HepG2 (cell line): ENCODE data around the gene YIPF3. TPM values are rescaled to one million over a fixed set of nuclear protein-coding genes. Genes with fewer than 3 reads are reported as not detected.

Source experiments
- AGO2 ChIP-seq: fragments of 200-400 bp; formaldehyde crosslinking; optimal IDR thresholded peaks from 2 replicates; pipeline ENCODE3; 2017; ENCODE audit warnings: mild to moderate bottlenecking, low read depth, low read length, moderate library complexity
- BRCA1 ChIP-seq: sonication (generic); formaldehyde crosslinking; IDR thresholded peaks from 2 replicates; pipeline ENCODE4 v1.4.0; 2020; ENCODE audit warnings: missing genetic modification reagents
- CEBPB ChIP-seq: IDR thresholded peaks from 2 replicates; pipeline ENCODE4 v1.6.1; 2011; ENCODE audit warnings: low read depth, low read length, improper control_type of control experiment, borderline replicate concordance
- CREB1 ChIP-seq, 2 experiments: fragments of 450-650 bp in 1 of 2; IDR thresholded peaks; 2 replicates each; pipeline ENCODE4 v1.6.1; 2016 to 2017; ENCODE audit warnings: control low read depth in 1 of 2, mild to moderate bottlenecking in 1 of 2, missing compliant biosample characterization in 1 of 2, missing genetic modification characterization in 1 of 2
- GTF2F1 ChIP-seq: fragments of 150-350 bp; IDR thresholded peaks from 2 replicates; pipeline ENCODE4 v1.6.1; 2014; ENCODE audit warnings: low read length
- HOXA3 ChIP-seq: sonication (generic); formaldehyde crosslinking; IDR thresholded peaks from 2 replicates; pipeline ENCODE4 v1.5.0; 2020; ENCODE audit warnings: missing genetic modification reagents
- IRF2 ChIP-seq: IDR thresholded peaks from 2 replicates; pipeline ENCODE4 v1.6.1; 2018; ENCODE audit warnings: missing genetic modification reagents, missing compliant biosample characterization
- IRX3 ChIP-seq: sonication (generic); formaldehyde crosslinking; IDR thresholded peaks from 2 replicates; pipeline ENCODE4 v1.8.1; 2023; ENCODE audit warnings: mild to moderate bottlenecking, low read depth, missing genetic modification reagents, borderline replicate concordance
- ISX ChIP-seq: sonication (generic); formaldehyde crosslinking; conservative IDR thresholded peaks from 2 replicates; pipeline ENCODE4 v1.5.0; 2020; ENCODE audit warnings: missing genetic modification reagents
- KLF9 ChIP-seq: IDR thresholded peaks from 2 replicates; pipeline ENCODE4 v1.6.1; 2016; ENCODE audit warnings: low read depth
- MAFF ChIP-seq: IDR thresholded peaks from 2 replicates; pipeline ENCODE4 v1.6.1; 2011; ENCODE audit warnings: low read depth, low read length, improper control_type of control experiment
- MEF2D ChIP-seq: sonication (generic); formaldehyde crosslinking; IDR thresholded peaks from 2 replicates; pipeline ENCODE4 v1.5.1; 2020; ENCODE audit warnings: mild to moderate bottlenecking, missing genetic modification reagents
- MEIS2 ChIP-seq: sonication (generic); formaldehyde crosslinking; IDR thresholded peaks from 2 replicates; pipeline ENCODE4 v1.9.0; 2021; ENCODE audit warnings: mild to moderate bottlenecking, missing genetic modification reagents
- MYNN ChIP-seq: sonication (generic); formaldehyde crosslinking; IDR thresholded peaks from 2 replicates; pipeline ENCODE4 v1.4.0; 2020; ENCODE audit warnings: mild to moderate bottlenecking, low read depth, missing genetic modification reagents
- NFKB2 ChIP-seq: sonication (generic); formaldehyde crosslinking; IDR thresholded peaks from 2 replicates; pipeline ENCODE4 v1.4.0; 2020; ENCODE audit warnings: missing genetic modification reagents, borderline replicate concordance
- ONECUT2 ChIP-seq: sonication (generic); formaldehyde crosslinking; IDR thresholded peaks from 2 replicates; pipeline ENCODE4 v1.4.0; 2020; ENCODE audit warnings: missing genetic modification reagents
- PCBP2 ChIP-seq: fragments of 200-400 bp; formaldehyde crosslinking; optimal IDR thresholded peaks from 2 replicates; pipeline ENCODE3; 2018; ENCODE audit warnings: low read length, low read depth; ENCODE audit not compliant: poor library complexity, severe bottlenecking
- RFX1 ChIP-seq: fragments of 450-650 bp; IDR thresholded peaks from 2 replicates; pipeline ENCODE4 v1.6.1; 2017
- SMAD9 ChIP-seq: sonication (generic); formaldehyde crosslinking; IDR thresholded peaks from 2 replicates; pipeline ENCODE4 v1.5.1; 2020; ENCODE audit warnings: mild to moderate bottlenecking, missing genetic modification reagents
- SRSF1 ChIP-seq: fragments of 200-400 bp; formaldehyde crosslinking; optimal IDR thresholded peaks from 2 replicates; pipeline ENCODE3; 2017; ENCODE audit warnings: mild to moderate bottlenecking, low read depth, low read length, moderate library complexity
- SRSF9 ChIP-seq: fragments of 200-400 bp; formaldehyde crosslinking; IDR thresholded peaks from 2 replicates; pipeline ENCODE4 v1.6.1; 2018; ENCODE audit warnings: borderline replicate concordance, mild to moderate bottlenecking, low read depth, low read length; ENCODE audit not compliant: insufficient read depth, poor library complexity, severe bottlenecking
- ZNF143 ChIP-seq: sonication (generic); formaldehyde crosslinking; IDR thresholded peaks from 2 replicates; pipeline ENCODE4 v1.4.0; 2020; ENCODE audit warnings: missing genetic modification reagents
- ZNF253 ChIP-seq: sonication (generic); formaldehyde crosslinking; IDR thresholded peaks from 2 replicates; pipeline ENCODE4 v1.8.0; 2022; ENCODE audit warnings: mild to moderate bottlenecking, missing genetic modification reagents, borderline replicate concordance
- ZNF331 ChIP-seq: sonication (generic); formaldehyde crosslinking; IDR thresholded peaks from 2 replicates; pipeline ENCODE4 v1.4.0; 2020; ENCODE audit warnings: missing genetic modification reagents
- ZNF556 ChIP-seq: sonication (generic); formaldehyde crosslinking; IDR thresholded peaks from 2 replicates; pipeline ENCODE4 v1.4.0; 2020; ENCODE audit warnings: mild to moderate bottlenecking, missing genetic modification reagents, borderline replicate concordance
- ZNF615 ChIP-seq: sonication (generic); formaldehyde crosslinking; IDR thresholded peaks from 2 replicates; pipeline ENCODE4 v1.5.0; 2020; ENCODE audit warnings: mild to moderate bottlenecking, missing genetic modification reagents, borderline replicate concordance
- ZSCAN29 ChIP-seq: sonication (generic); formaldehyde crosslinking; conservative IDR thresholded peaks from 2 replicates; pipeline ENCODE4 v1.4.0; 2020; ENCODE audit warnings: mild to moderate bottlenecking, missing genetic modification reagents
- polyA plus RNA-seq, 8 experiments: library from polyadenylated mRNA; depleted of rRNA in 3 of 8; stranded (reverse) in 7 of 8; unstranded in 1 of 8; fragments of >200 nt; fragmentation: Illumina TruSeq in 4 of 8; extraction: Trizol in 4 of 8; gene quantifications; 2 replicates each; pipeline versions ENCODE4 v1.2.1 to v1.2.3, GENCODE V29; 2011 to 2016; ENCODE audit warnings: low read depth in 4 of 8, missing spikeins in 1 of 8, mixed read lengths in 1 of 8; ENCODE audit not compliant: insufficient read depth in 1 of 8
- total RNA-seq, 5 experiments: library from RNA; depleted of rRNA; stranded (reverse); fragments of >200 nt; fragmentation: Illumina TruSeq; extraction: Trizol; gene quantifications; 2 replicates each; pipeline ENCODE4 v1.2.3, GENCODE V29; 2016; ENCODE audit warnings: low read depth in 1 of 5
- TF ChIP-seq, protein P1 (sequence below): sonication (generic); formaldehyde crosslinking; IDR thresholded peaks from 2 replicates; pipeline ENCODE4 v1.5.0; 2020; ENCODE audit warnings: mild to moderate bottlenecking, missing genetic modification reagents
- TF ChIP-seq, protein P2 (sequence below): sonication (generic); formaldehyde crosslinking; IDR thresholded peaks from 2 replicates; pipeline ENCODE4 v1.4.0; 2020; ENCODE audit warnings: mild to moderate bottlenecking, low read depth, missing genetic modification reagents

YIPF3 gene
- total and polyA plus RNA-seq, 2 of the 13 experiments (the other 11 are each of a cell fraction or from before 2014, with no cell fraction given): 107 to 206 TPM

DNA sequence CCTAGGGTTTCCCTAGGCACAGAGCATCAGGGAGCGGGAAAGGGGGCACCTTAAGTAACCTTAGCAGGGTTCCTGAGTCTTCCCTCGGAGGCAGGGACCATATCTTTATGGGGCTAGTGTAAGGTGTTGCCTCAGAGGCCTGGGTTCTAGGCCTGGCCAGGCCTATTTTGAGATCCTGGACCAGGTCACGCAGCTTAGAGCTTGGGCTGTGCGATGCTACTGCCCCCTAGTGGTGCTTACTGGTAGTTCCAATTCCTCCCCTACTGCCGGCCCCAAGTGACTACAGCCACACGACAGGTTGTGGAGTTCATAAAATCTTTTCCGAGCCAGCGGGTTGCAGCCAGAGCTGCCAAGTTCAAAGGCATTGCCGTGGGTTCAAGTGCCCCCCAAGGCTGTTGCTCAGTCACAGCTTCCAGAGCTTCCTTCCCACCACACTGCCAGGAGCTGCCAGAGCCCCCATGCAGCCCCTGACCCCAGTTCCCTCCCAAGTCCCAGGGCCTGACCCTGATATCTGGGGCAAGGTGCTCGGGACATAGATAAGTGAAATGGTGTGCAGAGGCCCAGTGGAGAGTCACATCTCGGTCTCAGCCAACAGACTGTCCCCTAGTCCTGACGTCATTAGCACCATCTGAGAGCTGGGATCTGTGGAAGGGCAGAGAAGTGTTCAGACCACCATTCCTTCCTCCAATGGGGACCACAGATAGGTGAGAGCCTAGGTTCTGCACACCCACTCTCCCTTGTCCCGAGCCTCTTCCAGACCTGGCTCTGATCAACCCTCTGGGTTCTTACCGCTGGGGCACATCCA is 9.9 kb downstream of the YIPF3 start (continued):
- TF ChIP-seq MYNN (peak; percentile 22; the same call in 1 of the 2 replicates), KLF9 (CRISPR knock-in tag) (no peak), IRX3 (CRISPR knock-in tag) (no peak), GTF2F1 (no peak), HOXA3 (CRISPR knock-in tag) (peak; percentile 41; the same call in 1 of the 2 replicates), CEBPB (no peak), SRSF9 (no peak), IRF2 (CRISPR knock-in tag) (0 out of 2 replicates have a peak, but pooled peaks have one; percentile 44), ISX (CRISPR knock-in tag) (no peak), ZNF556 (no peak), MAFF (no peak), SMAD9 (CRISPR knock-in tag) (no peak), PCBP2 (no peak), MEF2D (CRISPR knock-in tag) (no peak), MEIS2 (CRISPR knock-in tag) (no peak), ONECUT2 (CRISPR knock-in tag) (no peak), ZNF143 (no peak), BRCA1 (CRISPR knock-in tag) (no peak), AGO2 (peak; percentile 68), SRSF1 (no peak), ZNF253 (CRISPR knock-in tag) (no peak), ZSCAN29 (CRISPR knock-in tag) (no peak), ZNF615 (CRISPR knock-in tag) (0 out of 2 replicates have a peak, but pooled peaks have one; percentile 55), RFX1 (no peak), CREB1 (IDR thresholded peaks at IDR 0.05) (peak; percentile 70), CREB1 (CRISPR knock-in tag; IDR thresholded peaks at IDR 0.05) (no peak), ZNF331 (CRISPR knock-in tag) (peak; percentile 23; the same call in 1 of the 2 replicates), NFKB2 (CRISPR knock-in tag) (peak; percentile 9; the same call in 1 of the 2 replicates)
- TF ChIP-seq, protein P1, sequence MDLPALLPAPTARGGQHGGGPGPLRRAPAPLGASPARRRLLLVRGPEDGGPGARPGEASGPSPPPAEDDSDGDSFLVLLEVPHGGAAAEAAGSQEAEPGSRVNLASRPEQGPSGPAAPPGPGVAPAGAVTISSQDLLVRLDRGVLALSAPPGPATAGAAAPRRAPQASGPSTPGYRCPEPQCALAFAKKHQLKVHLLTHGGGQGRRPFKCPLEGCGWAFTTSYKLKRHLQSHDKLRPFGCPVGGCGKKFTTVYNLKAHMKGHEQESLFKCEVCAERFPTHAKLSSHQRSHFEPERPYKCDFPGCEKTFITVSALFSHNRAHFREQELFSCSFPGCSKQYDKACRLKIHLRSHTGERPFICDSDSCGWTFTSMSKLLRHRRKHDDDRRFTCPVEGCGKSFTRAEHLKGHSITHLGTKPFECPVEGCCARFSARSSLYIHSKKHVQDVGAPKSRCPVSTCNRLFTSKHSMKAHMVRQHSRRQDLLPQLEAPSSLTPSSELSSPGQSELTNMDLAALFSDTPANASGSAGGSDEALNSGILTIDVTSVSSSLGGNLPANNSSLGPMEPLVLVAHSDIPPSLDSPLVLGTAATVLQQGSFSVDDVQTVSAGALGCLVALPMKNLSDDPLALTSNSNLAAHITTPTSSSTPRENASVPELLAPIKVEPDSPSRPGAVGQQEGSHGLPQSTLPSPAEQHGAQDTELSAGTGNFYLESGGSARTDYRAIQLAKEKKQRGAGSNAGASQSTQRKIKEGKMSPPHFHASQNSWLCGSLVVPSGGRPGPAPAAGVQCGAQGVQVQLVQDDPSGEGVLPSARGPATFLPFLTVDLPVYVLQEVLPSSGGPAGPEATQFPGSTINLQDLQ (CRISPR knock-in tag): no peak
- TF ChIP-seq, protein P2, sequence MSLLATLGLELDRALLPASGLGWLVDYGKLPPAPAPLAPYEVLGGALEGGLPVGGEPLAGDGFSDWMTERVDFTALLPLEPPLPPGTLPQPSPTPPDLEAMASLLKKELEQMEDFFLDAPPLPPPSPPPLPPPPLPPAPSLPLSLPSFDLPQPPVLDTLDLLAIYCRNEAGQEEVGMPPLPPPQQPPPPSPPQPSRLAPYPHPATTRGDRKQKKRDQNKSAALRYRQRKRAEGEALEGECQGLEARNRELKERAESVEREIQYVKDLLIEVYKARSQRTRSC (CRISPR knock-in tag): no peak
